Stimulated activated CD8-positive, alpha-beta memory T cell treated with anti-CD3 and anti-CD28 coated beads, Interleukin-4, amount 100 ng/mL, for 24 hours (primary cell): ENCODE data around the gene OR4D11.

Source experiments
- DNase-seq: peaks from one replicate; pipeline ENCODE4 v3.0.0-alpha.2; 2020; ENCODE audit warnings: low read depth

The OR4D11 gene

GRCh38 chr11:59548309-59548656, 44.9 kb downstream of the OR4D11 start:
- DNase-seq, result no peak

GRCh38 chr11:59550368-59550841, 47.0 kb downstream of the OR4D11 start:
- peak; percentile 78 for DNase-seq

- DNase-seq, result peak; percentile 69
Observed at GRCh38 chr11:59550842-59551658, 47.7 kb downstream of the OR4D11 start.

- DNase-seq, result no peak
Observed at GRCh38 chr11:59551659-59552521, 48.5 kb downstream of the OR4D11 start.

GRCh38 chr11:59552844-59553243, 49.5 kb downstream of the OR4D11 start:
- no peak for DNase-seq

GRCh38 chr11:59553323-59553722, 49.9 kb downstream of the OR4D11 start:
- DNase-seq, result no peak
